Activated CD4-positive, alpha-beta memory T cell treated with anti-CD3 and anti-CD28 coated beads, Interleukin-2, amount 10 ng/mL, durations not matched to agents 7 days and 5 days (primary cell): ENCODE data around the gene C1QB. TPM values are rescaled to one million over a fixed set of nuclear protein-coding genes. Genes with fewer than 3 reads are reported as not detected.

Experiments used
- CTCF ChIA-PET: fragments of 350-600 bp; sonication (Branson Sonifier 250); formaldehyde crosslinking; loops from one replicate; lab custom pipeline; 2021; ENCODE audit warnings: antibody characterized with exemption, inconsistent platforms; lab: Charles Lee
- POLR2A ChIA-PET: fragments of 350-600 bp; sonication (Branson Sonifier 250); formaldehyde crosslinking; loops from one replicate; lab custom pipeline; 2021; ENCODE audit warnings: antibody characterized with exemption; lab: Charles Lee
- DNase-seq: peaks from one replicate; pipeline ENCODE4 v3.0.0-alpha.2; 2020
- H3K27ac Mint-ChIP-seq: one replicate; pipeline ENCODE4 v1.8.0; 2021; ENCODE audit warnings: mild to moderate bottlenecking, mixed read lengths
- H3K27me3 Mint-ChIP-seq: one replicate; pipeline ENCODE4 v1.8.0; 2021; ENCODE audit warnings: mixed read lengths
- H3K36me3 Mint-ChIP-seq: one replicate; pipeline ENCODE4 v1.8.0; 2021; ENCODE audit warnings: low read depth, mixed read lengths
- H3K4me1 Mint-ChIP-seq: one replicate; pipeline ENCODE4 v1.8.0; 2021; ENCODE audit warnings: mixed read lengths
- H3K4me3 Mint-ChIP-seq: one replicate; pipeline ENCODE4 v1.8.0; 2021; ENCODE audit warnings: mild to moderate bottlenecking, mixed read lengths
- H3K9me3 Mint-ChIP-seq: one replicate; pipeline ENCODE4 v1.8.0; 2021; ENCODE audit warnings: mixed read lengths
- total RNA-seq, 2 experiments: library from RNA; stranded (reverse); gene quantifications; one replicate each; pipeline ENCODE4 v1.2.3, GENCODE V29; 2021

Gene C1QB, protein sequence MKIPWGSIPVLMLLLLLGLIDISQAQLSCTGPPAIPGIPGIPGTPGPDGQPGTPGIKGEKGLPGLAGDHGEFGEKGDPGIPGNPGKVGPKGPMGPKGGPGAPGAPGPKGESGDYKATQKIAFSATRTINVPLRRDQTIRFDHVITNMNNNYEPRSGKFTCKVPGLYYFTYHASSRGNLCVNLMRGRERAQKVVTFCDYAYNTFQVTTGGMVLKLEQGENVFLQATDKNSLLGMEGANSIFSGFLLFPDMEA
- total RNA-seq, result not detected

DNA sequence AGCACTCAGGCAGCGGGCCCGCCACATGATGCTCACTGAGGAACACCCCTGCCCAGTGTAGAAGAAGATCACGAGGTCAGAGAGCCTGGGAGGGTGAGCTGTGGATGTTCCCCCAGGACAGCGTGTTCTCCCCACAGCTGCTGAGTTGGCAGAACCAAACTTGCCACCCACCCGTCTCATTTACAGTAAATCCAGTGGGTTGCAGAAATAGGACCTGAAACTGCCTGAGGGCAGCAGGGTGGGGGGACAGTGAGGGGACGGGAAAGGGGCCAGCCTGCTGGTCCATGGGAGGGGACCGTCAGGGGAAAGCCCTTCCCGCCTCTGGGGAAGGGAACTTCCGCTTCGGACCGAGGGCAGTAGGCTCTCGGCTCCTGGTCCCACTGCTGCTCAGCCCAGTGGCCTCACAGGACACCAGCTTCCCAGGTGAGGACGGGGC lies at the start of gene C1QB:
C1QB (plus strand) TSS at position 356 of the 436 bp plus-strand sequence. CDS start 6,227 bp downstream, outside the sequence.
- Mint-ChIP-seq H3K4me3 (no peak within 1 kb of the TSS), H3K9me3 (no peaks in the 10 kb centered on the region), H3K27ac (no peak within 1 kb of the TSS), H3K27me3 (peaks cover 9% of the 10 kb centered on the region), H3K4me1 (no peaks in the 10 kb centered on the region), H3K36me3 (no peaks in the 10 kb centered on the region)
- no peak for DNase-seq
- POLR2A ChIA-PET, result no interaction called here
- CTCF ChIA-PET, result no interaction called here

DNA sequence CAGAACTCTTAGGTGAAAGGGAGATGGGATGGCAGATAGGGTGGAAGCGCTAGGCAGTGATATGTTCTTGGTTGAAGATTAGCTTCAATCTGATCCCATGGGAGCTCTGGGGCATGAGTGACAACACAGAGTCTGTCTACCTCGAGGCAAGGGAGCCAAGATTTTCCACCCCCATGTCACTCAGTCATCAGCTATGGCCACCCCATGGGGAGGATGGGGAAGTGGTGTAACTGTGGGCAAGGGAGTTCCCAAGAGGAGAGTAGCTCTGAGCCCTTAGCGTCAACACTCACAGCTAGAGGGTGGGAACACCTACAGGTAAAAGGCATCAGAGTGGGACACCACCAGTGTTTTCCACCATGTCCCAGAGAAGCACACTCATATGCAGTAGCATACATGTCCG lies 46.9 kb upstream of the C1QB start:
- ChIA-PET POLR2A (no interaction called here), CTCF (no interaction called here)
- H3K36me3 Mint-ChIP-seq, result no peaks in the 10 kb centered on the region

DNA sequence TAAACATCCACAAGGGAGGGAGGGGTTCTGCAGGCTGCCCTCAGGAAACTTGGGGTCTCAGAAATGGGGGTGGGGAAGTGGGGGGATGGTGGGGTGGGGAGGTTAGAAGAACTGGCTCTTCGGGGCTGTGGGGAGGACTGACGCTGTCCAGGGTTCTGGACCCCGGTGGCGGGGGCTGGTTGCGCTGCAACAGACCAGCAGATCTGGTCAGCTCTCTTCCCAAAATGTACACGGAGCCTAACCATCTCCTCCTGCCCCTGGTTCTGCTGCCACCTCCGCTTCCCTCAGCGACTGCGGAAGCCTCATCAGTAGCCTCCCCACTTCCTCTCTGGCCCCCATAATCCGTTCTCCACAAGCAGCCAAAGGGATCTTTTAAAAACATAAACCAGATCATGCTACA lies 45.9 kb upstream of the C1QB start:
- ChIA-PET POLR2A (no interaction called here), CTCF (no interaction called here)
- no peaks in the 10 kb centered on the region for H3K36me3 Mint-ChIP-seq
- H3K27ac Mint-ChIP-seq, result no peak overlapping the region
- no peak overlapping the region for H3K4me3 Mint-ChIP-seq
- peaks cover 20% of the 10 kb centered on the region for H3K27me3 Mint-ChIP-seq
- DNase-seq, result no peak
- no peaks in the 10 kb centered on the region for H3K4me1 Mint-ChIP-seq
- H3K9me3 Mint-ChIP-seq, result no peaks in the 10 kb centered on the region

More for the DNA sequence above, 46.9 kb upstream of the C1QB start:
- DNase-seq, result no peak
- no peak overlapping the region for H3K4me3 Mint-ChIP-seq
- H3K4me1 Mint-ChIP-seq, result no peaks in the 10 kb centered on the region
- no peak overlapping the region for H3K27ac Mint-ChIP-seq
- H3K9me3 Mint-ChIP-seq, result no peaks in the 10 kb centered on the region
- H3K27me3 Mint-ChIP-seq, result peaks cover 20% of the 10 kb centered on the region

DNA sequence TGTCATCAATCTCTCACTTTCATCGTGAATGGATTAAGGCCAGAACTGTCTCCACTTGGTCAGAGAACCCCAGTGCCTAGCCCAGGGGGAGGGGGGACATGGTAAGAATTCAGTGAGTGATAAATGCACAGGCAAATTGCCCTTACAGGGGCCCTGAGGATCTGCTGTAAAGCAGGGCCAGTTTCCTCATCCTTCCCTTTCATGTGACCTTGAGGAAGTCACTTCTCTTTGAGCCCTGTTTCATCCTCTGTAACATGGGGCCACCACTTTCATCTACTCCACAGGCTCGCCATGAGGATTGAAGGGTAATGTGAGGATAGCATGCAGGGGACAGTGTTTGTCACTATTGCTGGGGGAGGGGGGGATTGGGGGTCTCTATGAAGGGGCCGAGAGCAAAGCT lies 44.7 kb upstream of the C1QB start:
- Mint-ChIP-seq H3K36me3 (no peaks in the 10 kb centered on the region), H3K27ac (no peak overlapping the region), H3K27me3 (peaks cover 20% of the 10 kb centered on the region), H3K9me3 (no peaks in the 10 kb centered on the region), H3K4me1 (no peaks in the 10 kb centered on the region), H3K4me3 (no peak overlapping the region)
- no peak for DNase-seq
- ChIA-PET CTCF (no interaction called here), POLR2A (no interaction called here)

DNA sequence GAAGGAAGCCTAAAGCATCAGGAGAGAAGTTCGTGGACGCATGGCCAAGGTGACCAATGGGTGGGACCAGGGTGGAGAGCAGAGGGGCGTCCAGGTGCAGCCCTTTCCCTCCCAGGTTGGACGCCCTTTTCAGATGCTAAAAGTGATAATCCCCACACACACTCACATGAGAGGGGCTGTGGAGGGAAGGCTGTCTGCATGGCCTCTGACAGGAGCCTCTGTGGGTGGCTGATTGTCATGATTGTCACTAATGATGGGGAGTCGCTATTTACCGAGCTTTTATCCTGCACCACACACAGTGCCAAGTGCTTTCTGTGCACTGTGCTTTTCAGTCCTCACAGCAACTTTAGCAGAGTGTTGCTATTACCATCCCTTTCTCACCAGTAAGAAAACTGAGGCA lies 43.7 kb upstream of the C1QB start:
- no peak overlapping the region for H3K27ac Mint-ChIP-seq
- no peak overlapping the region for H3K4me3 Mint-ChIP-seq
- no peak for DNase-seq
- ChIA-PET POLR2A (no interaction called here), CTCF (no interaction called here)
- H3K36me3 Mint-ChIP-seq, result no peaks in the 10 kb centered on the region
- peaks cover 20% of the 10 kb centered on the region for H3K27me3 Mint-ChIP-seq
- H3K9me3 Mint-ChIP-seq, result no peaks in the 10 kb centered on the region
- H3K4me1 Mint-ChIP-seq, result no peaks in the 10 kb centered on the region

DNA sequence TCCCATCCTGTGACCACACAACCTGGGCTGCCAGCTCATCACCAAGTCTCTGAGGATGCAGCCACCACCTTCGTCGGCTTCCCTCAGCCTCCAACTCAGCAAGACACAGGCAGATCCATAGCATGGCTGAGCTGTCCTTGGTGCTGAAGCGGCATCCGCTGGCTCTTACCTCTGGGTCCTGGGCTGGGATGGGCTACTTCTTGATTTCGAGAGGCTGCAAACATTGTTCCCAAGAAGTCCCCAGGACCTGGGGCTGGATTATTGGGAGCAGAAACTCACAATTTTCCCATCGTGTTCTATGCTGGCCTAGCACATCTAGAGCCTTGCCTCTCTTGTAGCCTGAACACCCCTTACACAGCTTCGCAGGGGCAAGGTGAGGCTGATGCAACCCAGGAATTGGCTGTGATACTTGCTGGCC lies 41.5 kb upstream of the C1QB start:
- ChIA-PET POLR2A (no interaction called here), CTCF (interaction anchor here (0.5 to 0.8 kb wide), 2 partner anchors 11 to 520 kb away, joined by 3 read pairs; no protein-coding TSS in a partner anchor)
- peak; percentile 52 for DNase-seq
- no peak overlapping the region for H3K4me3 Mint-ChIP-seq
- peaks cover 4% of the 10 kb centered on the region for H3K27me3 Mint-ChIP-seq
- no peaks in the 10 kb centered on the region for H3K9me3 Mint-ChIP-seq
- no peaks in the 10 kb centered on the region for H3K36me3 Mint-ChIP-seq
- H3K27ac Mint-ChIP-seq, result no peak overlapping the region
- H3K4me1 Mint-ChIP-seq, result no peaks in the 10 kb centered on the region

DNA sequence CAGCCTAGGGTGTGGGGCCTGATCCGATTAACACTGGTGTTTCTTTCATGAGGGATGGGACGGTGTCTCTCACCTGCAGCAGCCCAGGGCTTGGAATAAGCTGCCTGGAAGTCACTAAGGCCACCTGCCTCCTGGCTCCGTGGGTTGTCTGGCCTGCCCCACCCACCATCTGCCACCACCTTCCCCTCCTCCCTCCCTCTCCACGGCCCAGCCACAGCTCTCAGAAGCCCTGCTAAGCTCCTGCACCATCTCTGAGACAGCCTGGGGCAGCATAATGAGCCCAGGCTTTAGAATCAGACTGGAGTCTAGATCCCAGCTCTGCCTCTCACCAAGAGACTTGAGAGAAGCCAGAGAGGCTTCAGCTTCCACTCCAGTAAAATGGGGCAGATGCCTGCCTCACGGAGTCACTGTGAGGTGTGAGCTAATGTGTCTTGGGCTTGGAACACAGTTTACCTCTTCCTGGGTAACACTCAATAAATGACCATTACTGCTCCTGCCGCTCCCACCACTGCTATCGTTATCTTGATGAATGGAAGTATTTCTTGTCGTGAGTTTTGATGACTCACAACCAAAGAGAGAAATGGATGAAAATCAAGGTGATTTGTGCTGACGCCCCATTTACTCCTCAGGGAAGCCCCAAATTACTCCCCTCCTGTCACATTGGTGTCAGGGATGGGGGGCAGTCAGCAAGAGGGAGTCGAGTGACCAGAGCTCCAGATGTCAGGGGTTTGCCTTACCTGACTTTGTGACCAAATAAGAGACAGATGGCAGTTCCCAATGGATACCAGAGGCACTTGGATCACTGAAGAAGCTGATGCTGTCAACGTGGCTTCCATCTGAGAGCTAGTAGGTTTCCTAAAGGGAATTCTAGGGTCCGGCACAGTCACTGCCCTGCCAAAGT lies 40.1 kb upstream of the C1QB start:
- Mint-ChIP-seq H3K27ac (no peak overlapping the region), H3K36me3 (no peaks in the 10 kb centered on the region), H3K4me1 (no peaks in the 10 kb centered on the region), H3K27me3 (no peaks in the 10 kb centered on the region), H3K9me3 (no peaks in the 10 kb centered on the region), H3K4me3 (no peak overlapping the region)
- no peak for DNase-seq
- CTCF ChIA-PET, result no interaction called here
- POLR2A ChIA-PET, result no interaction called here

DNA sequence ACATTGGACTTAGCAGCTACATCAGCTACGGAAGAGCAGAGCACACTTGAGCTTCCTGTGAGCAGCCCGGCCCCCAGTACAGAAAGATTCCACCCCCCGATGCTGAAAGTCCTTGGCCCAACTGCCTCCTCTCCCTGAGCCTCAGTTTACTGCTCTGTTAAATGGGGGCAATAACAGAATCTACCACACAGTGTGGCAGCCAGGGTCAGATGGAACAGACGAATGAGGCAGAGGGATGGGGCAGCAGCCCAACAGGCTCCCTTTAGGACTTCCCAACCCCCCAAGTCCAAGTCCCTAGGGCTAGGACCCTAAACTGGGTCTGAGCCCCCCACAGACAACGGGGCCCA lies 39.5 kb upstream of the C1QB start:
- no peaks in the 10 kb centered on the region for H3K9me3 Mint-ChIP-seq
- no peaks in the 10 kb centered on the region for H3K4me1 Mint-ChIP-seq
- H3K27ac Mint-ChIP-seq, result no peak overlapping the region
- no peaks in the 10 kb centered on the region for H3K27me3 Mint-ChIP-seq
- no peak for DNase-seq
- ChIA-PET POLR2A (no interaction called here), CTCF (no interaction called here)
- no peaks in the 10 kb centered on the region for H3K36me3 Mint-ChIP-seq
- no peak overlapping the region for H3K4me3 Mint-ChIP-seq

DNA sequence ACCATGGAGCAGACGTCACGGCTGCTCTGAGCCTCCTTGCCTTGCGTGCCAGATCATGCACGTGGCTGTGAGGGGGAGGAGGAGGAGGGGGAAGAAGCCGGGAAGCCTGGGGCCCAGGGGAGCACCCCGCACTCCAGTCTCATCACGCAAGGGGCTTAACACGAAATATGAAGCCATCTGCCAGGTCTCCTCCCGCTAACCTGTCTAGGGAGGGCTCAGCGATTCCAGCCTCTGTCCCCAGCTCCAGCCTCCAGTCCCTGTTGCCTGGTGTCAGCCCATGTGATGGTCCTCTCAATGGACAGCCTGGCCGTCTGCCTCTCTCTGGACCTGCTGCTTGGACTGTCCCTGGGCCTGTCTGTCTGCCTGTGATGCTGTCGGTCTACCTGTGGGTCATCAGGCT lies 39.1 kb upstream of the C1QB start:
- POLR2A ChIA-PET, result no interaction called here
- Mint-ChIP-seq H3K27ac (no peak overlapping the region), H3K4me3 (no peak overlapping the region), H3K4me1 (no peaks in the 10 kb centered on the region), H3K9me3 (no peaks in the 10 kb centered on the region), H3K36me3 (no peaks in the 10 kb centered on the region), H3K27me3 (no peaks in the 10 kb centered on the region)
- CTCF ChIA-PET, result no interaction called here
- DNase-seq, result no peak

DNA sequence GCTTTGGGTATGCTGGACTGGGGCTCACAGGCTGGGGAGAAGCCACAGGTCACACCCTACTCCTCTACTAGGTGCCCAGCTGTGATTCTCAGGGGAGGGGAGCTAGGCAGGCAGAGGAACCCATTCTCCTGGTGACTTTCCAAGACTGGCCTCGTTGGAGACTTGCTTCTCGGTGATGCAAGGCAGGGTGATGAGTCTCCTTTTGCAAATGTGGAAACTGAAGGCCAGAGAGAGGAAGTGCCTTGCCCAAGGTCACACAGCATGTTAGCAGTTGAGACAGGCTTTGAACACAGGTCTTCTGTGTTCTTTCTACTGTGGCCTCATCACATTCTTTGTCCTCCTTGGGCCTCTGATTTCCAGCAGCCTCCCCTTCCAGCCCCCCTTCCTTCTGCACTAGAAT lies 37.1 kb upstream of the C1QB start:
- Mint-ChIP-seq H3K4me1 (no peaks in the 10 kb centered on the region), H3K4me3 (no peak overlapping the region), H3K27ac (no peak overlapping the region), H3K27me3 (no peaks in the 10 kb centered on the region), H3K9me3 (no peaks in the 10 kb centered on the region), H3K36me3 (no peaks in the 10 kb centered on the region)
- no peak for DNase-seq
- ChIA-PET CTCF (no interaction called here), POLR2A (no interaction called here)

DNA sequence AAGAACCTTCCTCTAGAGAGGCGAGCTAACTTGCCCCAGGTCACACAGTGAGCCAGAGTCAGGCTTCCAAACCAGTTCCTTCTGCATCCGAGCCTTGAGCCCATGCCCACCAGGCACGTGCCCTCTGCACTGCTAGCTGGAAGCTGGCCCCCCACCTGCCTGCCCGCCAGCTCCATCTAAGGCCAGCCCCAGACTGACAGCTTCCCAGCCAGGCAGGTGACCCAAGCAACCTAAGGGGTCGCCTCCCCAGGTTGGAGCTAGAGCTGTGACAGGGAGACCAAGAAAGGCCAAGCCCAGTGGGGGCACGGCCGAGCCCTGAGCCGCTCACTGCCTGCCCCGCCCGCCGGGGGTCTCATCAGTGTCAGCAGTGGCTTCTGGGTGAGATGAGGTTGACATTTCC lies 36.5 kb upstream of the C1QB start:
- no peak for DNase-seq
- Mint-ChIP-seq H3K27ac (no peak overlapping the region), H3K4me3 (no peak overlapping the region), H3K36me3 (no peaks in the 10 kb centered on the region), H3K4me1 (no peaks in the 10 kb centered on the region), H3K27me3 (no peaks in the 10 kb centered on the region), H3K9me3 (no peaks in the 10 kb centered on the region)
- POLR2A ChIA-PET, result no interaction called here
- CTCF ChIA-PET, result no interaction called here

DNA sequence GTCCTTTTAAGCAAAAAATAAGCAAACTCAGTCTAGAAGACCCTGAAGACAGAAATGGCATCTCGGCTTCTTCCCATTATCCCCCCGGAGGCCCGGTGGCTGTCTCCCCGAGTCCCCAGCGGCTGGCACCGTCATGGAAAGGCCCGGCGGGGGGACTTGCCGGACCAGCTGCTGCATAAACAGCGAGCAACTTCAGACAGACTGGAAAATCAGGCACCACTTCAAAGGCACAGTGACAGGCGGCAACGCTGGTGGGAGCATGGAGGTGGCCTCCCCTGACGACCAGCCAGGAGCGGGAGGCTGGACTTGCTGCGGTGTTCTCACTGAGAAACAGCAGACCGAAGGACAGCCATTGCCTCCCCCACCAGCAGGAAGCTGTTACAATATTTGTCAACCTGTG lies 35.0 kb upstream of the C1QB start:
- Mint-ChIP-seq H3K27ac (no peak overlapping the region), H3K9me3 (no peaks in the 10 kb centered on the region), H3K4me1 (no peaks in the 10 kb centered on the region), H3K27me3 (no peaks in the 10 kb centered on the region), H3K4me3 (no peak overlapping the region), H3K36me3 (no peaks in the 10 kb centered on the region)
- CTCF ChIA-PET, result no interaction called here
- no peak for DNase-seq
- POLR2A ChIA-PET, result no interaction called here

DNA sequence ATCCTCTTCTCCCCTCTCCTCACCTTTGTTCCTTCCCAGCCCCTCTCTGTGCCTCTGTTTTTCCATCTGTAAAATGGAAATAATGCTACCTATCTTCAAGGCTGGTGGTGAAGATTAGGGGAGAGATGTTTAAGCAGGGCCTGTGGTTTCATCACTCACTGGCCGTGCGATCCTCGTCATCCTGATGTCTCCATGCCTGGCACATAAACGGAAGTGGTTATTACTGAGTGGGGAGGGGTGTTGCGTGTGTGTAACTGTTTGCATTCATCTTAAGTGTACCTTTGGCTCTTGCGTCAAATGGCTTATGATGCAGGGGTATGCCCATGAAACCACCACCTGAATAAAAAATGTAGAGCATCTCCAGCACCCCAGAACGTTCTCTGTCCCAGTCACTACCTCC lies 33.8 kb upstream of the C1QB start:
- H3K27ac Mint-ChIP-seq, result no peak overlapping the region
- no peaks in the 10 kb centered on the region for H3K4me1 Mint-ChIP-seq
- no peaks in the 10 kb centered on the region for H3K9me3 Mint-ChIP-seq
- CTCF ChIA-PET, result no interaction called here
- DNase-seq, result no peak
- POLR2A ChIA-PET, result no interaction called here
- H3K4me3 Mint-ChIP-seq, result no peak overlapping the region
- H3K36me3 Mint-ChIP-seq, result no peaks in the 10 kb centered on the region
- H3K27me3 Mint-ChIP-seq, result no peaks in the 10 kb centered on the region

DNA sequence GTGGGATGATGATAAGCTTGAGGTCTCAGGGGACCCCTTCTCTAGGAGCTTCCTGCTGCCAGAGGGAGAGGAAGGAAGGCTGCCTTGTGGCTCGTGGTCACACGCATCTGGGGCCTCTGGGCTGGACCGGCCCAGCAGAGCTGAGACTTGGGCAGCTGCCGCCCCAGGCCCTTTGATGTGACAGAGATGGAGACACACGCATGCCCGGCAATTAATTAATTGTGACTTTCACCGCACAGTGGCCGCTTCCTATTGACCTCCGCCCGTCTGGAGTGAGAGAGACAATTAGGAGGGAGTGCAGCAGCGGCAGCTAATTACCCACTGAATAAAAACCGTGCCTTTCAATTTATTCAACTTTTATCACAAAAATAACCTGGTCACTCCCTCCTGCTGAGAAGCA lies 33.2 kb upstream of the C1QB start:
- Mint-ChIP-seq H3K36me3 (no peaks in the 10 kb centered on the region), H3K27me3 (no peaks in the 10 kb centered on the region), H3K4me3 (no peak overlapping the region), H3K27ac (no peak overlapping the region), H3K9me3 (no peaks in the 10 kb centered on the region), H3K4me1 (no peaks in the 10 kb centered on the region)
- CTCF ChIA-PET, result no interaction called here
- DNase-seq, result no peak
- POLR2A ChIA-PET, result no interaction called here
